ENCODE measurements around the gene SEC14L6.
"Not testable (repeated sequence)": the region's sequence is repeated elsewhere in the genome, so short reads cannot be mapped to it uniquely, and the experiment has no call there.

Gene SEC14L6

DNA sequence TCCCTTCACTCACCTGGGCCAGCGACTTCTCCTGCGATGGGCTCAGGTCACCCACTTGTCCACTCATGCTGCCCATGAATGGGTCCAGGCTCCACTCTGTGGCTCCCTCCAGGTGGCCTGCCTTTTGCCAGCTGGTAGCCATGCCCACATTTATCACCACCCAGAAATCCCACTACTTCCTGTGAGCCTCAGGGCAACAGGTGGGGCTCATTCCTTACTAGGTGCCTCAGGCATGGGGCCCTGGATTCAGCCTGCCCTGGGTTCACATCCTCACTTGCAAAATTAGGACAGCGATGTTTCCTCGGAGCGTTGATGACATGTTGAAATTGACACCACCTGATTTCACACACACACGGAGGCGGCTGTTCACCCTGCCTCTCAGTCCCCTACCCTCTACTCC, at the start of gene SEC14L6:
TSS of gene SEC14L6 (minus strand) at position 126 of the 400 bp plus-strand sequence. CDS start at position 67, 59 bp downstream.
- no peak for DNase-seq

DNA sequence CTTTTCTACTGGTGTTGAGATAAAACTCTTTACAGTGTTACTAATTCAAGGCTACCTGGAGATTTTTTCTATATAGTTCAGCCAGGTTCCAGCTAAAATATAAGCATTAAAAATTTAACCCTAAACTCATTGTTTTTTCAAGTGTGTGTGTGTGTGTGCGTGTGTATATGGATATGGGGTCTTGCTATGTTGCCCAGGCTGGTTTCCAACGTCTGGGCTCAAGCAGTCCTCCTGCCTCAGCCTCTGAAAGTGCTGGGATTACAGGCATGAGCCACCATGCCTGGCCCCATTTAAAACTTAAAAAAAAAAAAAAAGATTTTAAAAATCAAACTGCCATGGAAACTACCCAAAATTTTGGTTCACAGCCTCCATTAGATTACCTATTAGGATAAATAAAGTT, 49.7 kb upstream of the SEC14L6 start:
- no peak for DNase-seq

DNA sequence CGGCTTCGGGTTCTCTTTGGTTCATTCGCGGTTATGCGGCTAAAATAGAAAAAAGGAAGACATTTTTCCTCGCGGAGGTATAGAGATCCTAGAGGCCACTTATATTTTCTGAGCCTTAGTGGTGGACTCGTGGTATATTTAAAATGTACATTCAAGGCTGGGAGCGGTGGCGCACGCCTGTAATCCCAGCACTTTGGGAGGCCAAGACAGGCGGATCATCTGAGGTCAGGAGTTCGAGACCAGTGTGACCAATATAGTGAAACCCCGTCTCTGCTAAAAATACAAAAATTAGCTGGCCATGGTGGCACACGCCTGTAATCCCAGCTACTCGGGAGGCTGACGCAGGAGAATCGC, 45.8 kb upstream of the SEC14L6 start:
- DNase-seq = not testable (repeated sequence)

- DNase-seq = peak; percentile 94
Observed at GRCh38 chr22:30591588-30592359, 45.2 kb upstream of the SEC14L6 start, which contains the start of gene PES1. TSS of gene PES1 (minus strand) at chr22:30591910. CDS start at chr22:30591833, 77 bp downstream.

GRCh38 chr22:30591191-30591587, 44.6 kb upstream of the SEC14L6 start:
- no peak for DNase-seq

- no peak for DNase-seq
Observed at GRCh38 chr22:30586414-30586813, 39.9 kb upstream of the SEC14L6 start.

GRCh38 chr22:30584441-30584840, 37.9 kb upstream of the SEC14L6 start:
- DNase-seq = no peak

- DNase-seq = no peak
Observed at GRCh38 chr22:30582788-30583545, 36.4 kb upstream of the SEC14L6 start.

GRCh38 chr22:30582051-30582450, 35.5 kb upstream of the SEC14L6 start:
- DNase-seq = no peak

GRCh38 chr22:30580896-30581295, 34.4 kb upstream of the SEC14L6 start:
- no peak for DNase-seq

DNA sequence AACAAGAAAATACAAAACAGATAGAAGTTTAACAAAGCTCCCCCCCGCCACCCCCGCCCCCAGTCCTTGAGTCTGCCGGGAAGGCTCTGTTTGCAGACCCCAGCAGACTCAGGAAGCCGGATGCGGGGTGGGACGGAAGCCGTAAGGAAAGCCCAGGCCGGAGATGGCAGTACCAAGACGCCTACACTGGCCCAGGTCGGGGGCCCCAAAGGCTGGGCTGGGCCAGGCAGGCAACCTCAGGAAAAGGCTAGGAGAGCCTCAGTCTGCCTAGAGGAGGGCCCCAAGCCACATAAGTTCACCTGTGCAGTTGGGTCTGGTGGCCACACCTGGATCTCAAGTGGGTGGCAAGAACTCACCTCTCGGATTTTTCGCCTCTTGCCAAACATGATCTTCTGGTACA, 31.9 kb upstream of the SEC14L6 start:
- DNase-seq = no peak

DNA sequence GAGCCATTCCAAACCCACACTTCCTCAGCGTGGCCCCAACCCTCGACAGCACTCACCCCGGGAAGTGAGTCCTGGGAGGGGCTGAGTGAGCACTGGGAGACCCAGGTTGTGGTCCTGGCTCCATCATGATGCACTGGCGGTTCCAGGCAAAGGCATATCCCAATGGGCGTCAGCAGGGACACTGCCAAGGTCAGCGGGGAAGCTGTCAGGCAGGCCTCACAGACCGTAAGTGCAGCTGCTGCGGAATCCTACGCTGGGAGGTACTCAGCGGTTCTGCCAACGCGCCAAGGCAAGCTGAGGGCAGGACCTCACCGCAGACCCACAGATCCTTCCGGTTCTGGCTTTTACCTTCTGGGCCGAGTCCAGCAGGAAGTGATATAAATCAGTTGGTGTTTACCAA, 29.3 kb upstream of the SEC14L6 start:
- no peak for DNase-seq

- DNase-seq = no peak
Observed at GRCh38 chr22:30574997-30575671, 28.6 kb upstream of the SEC14L6 start.

DNA sequence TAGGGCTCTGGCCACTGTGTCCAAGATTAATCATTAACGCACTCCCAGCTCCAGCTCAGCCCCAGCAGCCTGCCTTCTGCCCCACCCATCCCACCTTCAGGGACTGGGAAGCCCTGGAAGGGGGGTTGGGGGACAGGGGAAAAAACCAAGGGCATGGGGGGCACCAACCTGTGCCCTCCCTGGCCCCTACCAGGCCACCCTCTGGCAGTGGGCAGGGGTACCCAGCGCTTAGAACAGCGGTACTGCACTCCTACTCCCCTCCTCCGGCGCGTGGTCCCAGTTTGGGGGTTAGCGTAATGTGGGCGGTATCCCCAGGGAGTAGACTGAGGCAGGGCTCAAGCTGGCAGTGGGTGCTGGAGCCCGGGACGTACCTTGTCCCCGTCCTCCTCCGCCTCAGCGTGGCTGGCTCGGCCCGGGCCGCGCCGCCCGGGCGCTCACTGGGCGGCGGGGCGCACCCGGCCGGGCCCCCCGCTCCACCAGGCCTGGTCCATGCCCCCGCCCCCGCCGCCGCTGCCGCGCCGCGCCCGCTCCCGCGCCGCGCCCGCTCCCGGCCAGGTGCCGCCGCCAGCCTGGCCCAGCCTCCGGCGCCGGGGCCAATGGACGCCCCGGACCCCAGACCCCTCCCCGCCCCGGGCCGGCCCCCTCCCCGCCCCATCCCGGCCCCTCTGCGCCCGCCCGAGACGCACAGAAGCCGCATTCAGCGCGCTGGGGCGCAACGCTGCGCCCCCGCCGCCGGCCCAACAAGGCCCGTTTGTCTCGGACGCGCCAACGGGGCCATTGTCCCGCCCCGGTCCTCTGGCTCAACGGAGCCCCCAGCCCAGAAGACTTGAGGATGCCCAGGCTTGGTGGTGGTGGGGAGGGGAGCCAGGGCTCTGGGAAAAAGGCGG, 27.8 kb upstream of the SEC14L6 start, which contains the start of gene GAL3ST1:
TSS of gene GAL3ST1 (minus strand) at position 571 of the 887 bp plus-strand sequence. CDS start 17,273 bp downstream, outside the sequence.
- DNase-seq = no peak

GRCh38 chr22:30573594-30574094, 27.1 kb upstream of the SEC14L6 start:
- DNase-seq = no peak

GRCh38 chr22:30572840-30573593, 26.5 kb upstream of the SEC14L6 start:
- DNase-seq = no peak

DNA sequence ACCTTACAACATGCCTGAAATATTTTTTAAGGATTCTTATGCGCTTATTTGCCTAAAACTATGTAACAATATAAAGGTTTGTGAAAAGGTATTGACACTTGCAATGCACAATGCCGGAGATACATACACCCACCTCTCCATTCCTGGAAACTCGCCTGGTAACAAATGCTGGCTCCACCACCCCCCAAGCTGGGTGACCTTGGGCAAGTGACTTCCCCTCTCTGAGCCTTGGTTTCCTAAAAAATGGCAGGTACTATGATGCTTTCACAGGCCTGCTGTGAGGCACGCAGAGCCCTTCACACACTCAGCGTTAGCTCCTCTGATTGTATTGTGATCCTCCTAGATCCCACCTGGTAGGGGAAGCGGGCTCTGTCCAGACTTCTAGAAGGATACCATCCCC, 25.7 kb upstream of the SEC14L6 start:
- no peak for DNase-seq

DNA sequence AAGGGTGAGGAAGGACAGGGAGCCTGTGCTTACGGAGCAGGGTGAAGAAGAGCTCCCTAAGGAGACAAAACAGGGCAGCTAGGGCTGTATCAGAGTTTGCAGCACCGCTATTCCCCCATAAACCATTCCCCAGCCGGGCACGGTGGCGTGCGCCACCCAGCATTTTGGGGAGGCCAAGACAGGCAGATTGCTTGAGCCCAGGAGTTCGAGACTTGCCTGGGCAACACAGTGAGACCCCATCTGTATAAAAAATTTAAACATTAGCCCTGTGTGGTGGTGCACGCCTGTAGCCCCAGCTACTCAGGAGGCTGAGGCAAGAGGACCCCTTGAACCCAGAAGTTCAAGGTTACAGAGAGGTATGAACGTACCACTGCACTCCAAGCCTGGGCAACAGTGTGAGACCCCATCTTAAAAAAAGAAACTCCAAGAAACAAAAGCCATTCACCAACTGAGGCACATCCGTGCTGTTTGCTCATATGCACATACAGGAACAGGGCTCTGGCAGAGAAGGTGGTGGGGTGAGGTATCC, 23.2 kb upstream of the SEC14L6 start:
- DNase-seq = no peak

DNA sequence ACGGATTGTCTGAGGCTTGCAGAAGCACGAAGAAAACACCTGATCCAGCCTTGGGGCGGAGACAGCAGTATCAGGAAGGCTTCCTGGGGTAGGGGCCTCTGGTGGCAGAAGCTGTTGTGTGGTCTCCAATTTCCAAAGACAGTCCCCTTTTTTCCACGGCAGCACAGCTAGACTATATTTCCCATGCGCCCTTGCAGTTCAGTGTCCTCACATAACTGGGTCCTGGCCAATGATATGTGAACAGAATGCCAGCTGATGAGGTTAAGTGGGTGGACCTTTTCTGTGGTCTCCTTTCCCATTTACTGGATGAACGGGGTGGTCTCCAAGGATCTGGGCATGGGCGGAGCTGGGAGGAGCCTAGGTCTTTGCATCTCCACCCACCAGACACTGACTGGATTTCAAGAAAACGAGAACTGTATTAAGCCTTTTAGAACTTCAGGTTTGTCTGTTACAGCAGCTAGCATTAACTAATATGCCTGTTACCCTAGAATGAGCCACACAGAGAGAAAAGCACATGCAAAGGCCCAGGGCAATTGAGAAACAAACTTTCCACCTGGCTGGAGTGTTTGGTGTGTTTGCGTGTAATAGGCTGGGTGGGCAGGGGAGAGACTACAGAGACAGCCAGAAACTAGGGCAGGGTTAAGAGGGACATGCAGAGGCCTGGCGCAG, 21.7 kb upstream of the SEC14L6 start:
- DNase-seq = no peak

- DNase-seq = not testable (repeated sequence)
Observed at GRCh38 chr22:30567277-30567676, 20.7 kb upstream of the SEC14L6 start.

DNA sequence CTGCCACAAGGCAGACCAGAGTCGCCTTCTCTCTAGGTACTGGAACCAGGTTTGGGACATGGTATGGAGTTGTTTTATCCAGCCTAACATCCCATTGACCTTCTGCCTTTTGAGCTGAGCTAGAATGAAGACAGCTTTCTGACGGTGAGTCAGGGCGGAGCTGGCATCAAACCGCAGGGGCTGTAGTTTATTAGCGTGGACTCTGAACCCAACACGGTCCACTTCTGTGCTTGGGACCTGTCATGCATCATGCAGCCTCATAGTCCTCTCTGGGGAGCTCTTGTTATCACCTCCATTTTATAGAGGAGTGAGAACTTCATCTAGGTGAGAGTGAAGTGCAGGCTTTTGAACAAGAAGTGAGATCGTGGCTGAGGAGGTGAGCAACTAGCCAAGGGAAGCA, 19.6 kb upstream of the SEC14L6 start:
- DNase-seq = no peak

All from activated gamma-delta T cell treated with Interleukin-2 at 50 U/mL for 16 hours (primary cell).